ENCODE results near the gene CD101.

DNA sequence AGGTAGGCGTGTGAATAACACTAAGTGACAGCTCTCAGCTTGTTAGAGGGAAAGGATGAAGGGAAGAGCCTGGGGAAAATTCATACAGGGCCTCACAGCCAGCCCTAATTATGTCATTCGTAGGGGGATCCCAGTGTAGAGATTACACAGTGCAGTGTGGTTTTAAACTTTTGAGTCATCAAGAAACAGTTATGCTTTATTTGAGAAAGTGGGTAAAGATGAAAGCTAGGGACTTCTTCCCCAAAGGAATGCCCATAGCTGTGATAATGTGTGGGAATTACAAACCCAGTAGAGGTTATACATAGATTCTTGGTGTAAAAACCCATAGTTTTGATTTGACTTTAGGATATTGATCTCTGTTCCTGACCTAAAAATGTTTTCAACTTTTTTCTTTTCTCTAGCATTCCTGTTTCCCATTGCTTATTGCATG is 60.4 kb downstream of the CD101 start:
- no peak for TF ChIP-seq CTCF (IDR thresholded peaks at IDR 0.05; ENCODE audit: poor library complexity)
- no peak for TF ChIP-seq EZH2phosphoT487 (IDR thresholded peaks at IDR 0.05; ENCODE audit: low read depth, severe bottlenecking, unreplicated experiment)
- no peak for TF ChIP-seq EZH2 (IDR thresholded peaks at IDR 0.05; ENCODE audit: borderline replicate concordance)
